ENCODE data around the gene SELENOW. TPM values are rescaled to one million over a fixed set of nuclear protein-coding genes. Genes with fewer than 3 reads are reported as not detected.

SELENOW gene
- polyA plus RNA-seq, 1 of the 3 experiments (the other 2 are of a cell fraction): 335 TPM

DNA sequence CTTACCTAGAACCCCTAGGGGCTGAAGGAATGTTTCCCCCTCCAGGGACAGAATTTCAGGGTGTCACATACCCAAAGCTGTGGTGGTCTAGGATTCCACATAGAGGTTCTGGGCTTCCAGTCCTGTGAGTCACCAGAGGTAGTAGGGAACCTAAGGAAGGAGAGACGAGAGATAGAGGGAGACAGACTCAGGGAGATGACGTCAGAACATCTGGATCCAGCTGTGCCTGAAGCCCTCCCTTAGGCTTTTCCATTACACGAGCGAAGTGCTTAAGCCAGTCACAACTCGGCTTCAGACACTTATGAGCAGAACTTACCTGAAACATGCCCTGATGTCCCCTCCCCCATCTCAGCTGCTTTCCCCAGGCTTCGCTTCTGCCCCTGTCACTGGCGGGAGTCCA, 11.8 kb upstream of the SELENOW start:
- Histone ChIP-seq H3K4me1 (ENCODE audit: control insufficient read depth in 1 of 2, insufficient read depth in 2 of 2, low read depth in 1 of 2, low read length in 1 of 2) (no peaks in the 10 kb centered on the region; a peak in 1 of 4 replicates), H3K9ac (no peak overlapping the region), H3K27me3 (ENCODE audit: insufficient read depth) (no peaks in the 10 kb centered on the region), H4K20me1 (ENCODE audit: insufficient read depth) (no peaks in the 10 kb centered on the region), H2AFZ (ENCODE audit: low read depth) (no peak overlapping the region), H3K4me3 (ENCODE audit: low read depth in 2 of 2, low read length in 1 of 2) (no peak overlapping the region), H3K4me2 (no peak overlapping the region), H3K36me3 (replicated peaks in 1 of 2; ENCODE audit: control insufficient read depth in 1 of 2, insufficient read depth in 2 of 2, low read length in 1 of 2) (no peaks in the 10 kb centered on the region), H3K9me2 (no peaks in the 10 kb centered on the region), H3K27ac (ENCODE audit: low read depth in 2 of 2, low read length in 1 of 2) (no peak overlapping the region), H3F3A (replicated peaks; ENCODE audit: insufficient read depth) (peaks cover 4% of the 10 kb centered on the region), H3K9me3 (no peaks in the 10 kb centered on the region), H3K79me2 (ENCODE audit: insufficient read depth) (no peaks in the 10 kb centered on the region)
- DNase-seq: no peak
- WGBS (ENCODE audit: low lambda C conversion rate): 48% methylated on average over 7 of the region's 7 CpGs
- ChIA-PET POLR2A (no interaction called here), CTCF (interaction anchor here (0.7 to 7.1 kb wide), 7 partner anchors 11 to 99 kb away, joined by 3 to 89 read pairs (median 4); partner anchors contain the start of genes EHD2 and SELENOW)
- TF ChIP-seq EZH2phosphoT487 (IDR thresholded peaks at IDR 0.05; ENCODE audit: borderline replicate concordance, low read depth) (no peak), TEAD4 (IDR thresholded peaks at IDR 0.05; ENCODE audit: borderline replicate concordance, insufficient read depth) (no peak), FOXM1 (IDR thresholded peaks at IDR 0.05; ENCODE audit: low read depth) (no peak), JUND (IDR thresholded peaks at IDR 0.05) (no peak)
- TF ChIP-seq, protein P1, sequence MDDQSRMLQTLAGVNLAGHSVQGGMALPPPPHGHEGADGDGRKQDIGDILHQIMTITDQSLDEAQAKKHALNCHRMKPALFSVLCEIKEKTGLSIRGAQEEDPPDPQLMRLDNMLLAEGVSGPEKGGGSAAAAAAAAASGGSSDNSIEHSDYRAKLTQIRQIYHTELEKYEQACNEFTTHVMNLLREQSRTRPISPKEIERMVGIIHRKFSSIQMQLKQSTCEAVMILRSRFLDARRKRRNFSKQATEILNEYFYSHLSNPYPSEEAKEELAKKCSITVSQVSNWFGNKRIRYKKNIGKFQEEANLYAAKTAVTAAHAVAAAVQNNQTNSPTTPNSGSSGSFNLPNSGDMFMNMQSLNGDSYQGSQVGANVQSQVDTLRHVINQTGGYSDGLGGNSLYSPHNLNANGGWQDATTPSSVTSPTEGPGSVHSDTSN (IDR thresholded peaks at IDR 0.05): no peak

DNA sequence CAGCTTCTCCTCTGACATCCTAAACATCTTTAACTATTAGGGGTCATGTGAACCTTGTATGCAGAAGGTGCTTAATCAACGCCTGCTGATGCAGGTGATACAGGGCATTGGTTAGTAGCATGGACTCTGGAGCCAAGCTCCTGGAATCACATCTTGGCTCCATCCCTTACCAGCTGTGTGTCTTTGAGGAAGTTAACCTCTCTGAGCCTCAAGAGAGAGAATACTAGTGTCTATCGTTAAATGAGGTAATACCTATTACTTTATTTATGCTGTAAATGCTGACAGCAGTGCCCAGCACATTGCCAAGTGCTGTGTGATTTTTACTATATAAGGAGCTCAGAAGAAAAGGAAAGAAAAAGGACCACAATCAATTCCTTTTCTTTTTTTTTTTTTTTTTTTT, 11.2 kb upstream of the SELENOW start:
- Histone ChIP-seq H4K20me1 (ENCODE audit: insufficient read depth) (no peaks in the 10 kb centered on the region), H3K27me3 (ENCODE audit: insufficient read depth) (no peaks in the 10 kb centered on the region), H3K79me2 (ENCODE audit: insufficient read depth) (no peaks in the 10 kb centered on the region), H3K9me3 (no peaks in the 10 kb centered on the region), H3F3A (replicated peaks; ENCODE audit: insufficient read depth) (peaks cover 4% of the 10 kb centered on the region), H3K4me2 (no peak overlapping the region), H3K36me3 (replicated peaks in 1 of 2; ENCODE audit: control insufficient read depth in 1 of 2, insufficient read depth in 2 of 2, low read length in 1 of 2) (no peaks in the 10 kb centered on the region), H3K9me2 (no peaks in the 10 kb centered on the region), H2AFZ (ENCODE audit: low read depth) (no peak overlapping the region), H3K4me1 (ENCODE audit: control insufficient read depth in 1 of 2, insufficient read depth in 2 of 2, low read depth in 1 of 2, low read length in 1 of 2) (no peaks in the 10 kb centered on the region; a peak in 1 of 4 replicates), H3K27ac (ENCODE audit: low read depth in 2 of 2, low read length in 1 of 2) (no peak overlapping the region), H3K4me3 (ENCODE audit: low read depth in 2 of 2, low read length in 1 of 2) (no peak overlapping the region), H3K9ac (no peak overlapping the region)
- TF ChIP-seq, protein P2, sequence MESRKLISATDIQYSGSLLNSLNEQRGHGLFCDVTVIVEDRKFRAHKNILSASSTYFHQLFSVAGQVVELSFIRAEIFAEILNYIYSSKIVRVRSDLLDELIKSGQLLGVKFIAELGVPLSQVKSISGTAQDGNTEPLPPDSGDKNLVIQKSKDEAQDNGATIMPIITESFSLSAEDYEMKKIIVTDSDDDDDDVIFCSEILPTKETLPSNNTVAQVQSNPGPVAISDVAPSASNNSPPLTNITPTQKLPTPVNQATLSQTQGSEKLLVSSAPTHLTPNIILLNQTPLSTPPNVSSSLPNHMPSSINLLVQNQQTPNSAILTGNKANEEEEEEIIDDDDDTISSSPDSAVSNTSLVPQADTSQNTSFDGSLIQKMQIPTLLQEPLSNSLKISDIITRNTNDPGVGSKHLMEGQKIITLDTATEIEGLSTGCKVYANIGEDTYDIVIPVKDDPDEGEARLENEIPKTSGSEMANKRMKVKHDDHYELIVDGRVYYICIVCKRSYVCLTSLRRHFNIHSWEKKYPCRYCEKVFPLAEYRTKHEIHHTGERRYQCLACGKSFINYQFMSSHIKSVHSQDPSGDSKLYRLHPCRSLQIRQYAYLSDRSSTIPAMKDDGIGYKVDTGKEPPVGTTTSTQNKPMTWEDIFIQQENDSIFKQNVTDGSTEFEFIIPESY (IDR thresholded peaks at IDR 0.05; ENCODE audit: borderline replicate concordance, low read depth): no peak
- TF ChIP-seq RAD21 (IDR thresholded peaks at IDR 0.05; ENCODE audit: low read length): no peak
- CTCF ChIA-PET: interaction anchor here (1.2 to 7.1 kb wide), 4 partner anchors 10 to 99 kb away, joined by 3 to 89 read pairs (median 4); partner anchors contain the start of genes EHD2 and SELENOW
- POLR2A ChIA-PET: no interaction called here
- 47% methylated on average over 2 of the region's 2 CpGs for WGBS (ENCODE audit: low lambda C conversion rate)
- no peak for DNase-seq

DNA sequence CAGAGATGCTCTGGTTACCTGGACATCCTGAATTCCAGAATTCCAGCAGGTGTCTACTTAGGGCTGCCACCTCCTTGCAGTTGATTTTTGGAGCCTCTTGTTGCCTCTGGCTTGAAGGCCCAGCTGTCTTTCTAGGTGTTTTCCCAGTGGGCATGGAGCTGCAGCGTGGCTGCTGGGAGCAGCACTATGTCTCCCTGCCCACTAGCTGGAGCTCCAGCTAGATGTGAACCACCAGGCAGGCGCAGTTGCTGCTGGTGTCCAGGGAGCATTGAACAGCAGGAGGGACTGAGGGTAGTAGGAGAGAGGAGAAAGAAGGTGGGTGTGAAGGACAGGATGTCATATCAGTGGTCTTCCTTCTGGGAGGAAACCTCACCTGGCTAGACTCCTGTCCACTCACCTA, 9.9 kb upstream of the SELENOW start:
- H3K27me3 ChIP-seq (ENCODE audit: insufficient read depth): no peaks in the 10 kb centered on the region
- 41% methylated on average over 2 of the region's 2 CpGs for WGBS (ENCODE audit: low lambda C conversion rate)
- TF ChIP-seq, protein P3, sequence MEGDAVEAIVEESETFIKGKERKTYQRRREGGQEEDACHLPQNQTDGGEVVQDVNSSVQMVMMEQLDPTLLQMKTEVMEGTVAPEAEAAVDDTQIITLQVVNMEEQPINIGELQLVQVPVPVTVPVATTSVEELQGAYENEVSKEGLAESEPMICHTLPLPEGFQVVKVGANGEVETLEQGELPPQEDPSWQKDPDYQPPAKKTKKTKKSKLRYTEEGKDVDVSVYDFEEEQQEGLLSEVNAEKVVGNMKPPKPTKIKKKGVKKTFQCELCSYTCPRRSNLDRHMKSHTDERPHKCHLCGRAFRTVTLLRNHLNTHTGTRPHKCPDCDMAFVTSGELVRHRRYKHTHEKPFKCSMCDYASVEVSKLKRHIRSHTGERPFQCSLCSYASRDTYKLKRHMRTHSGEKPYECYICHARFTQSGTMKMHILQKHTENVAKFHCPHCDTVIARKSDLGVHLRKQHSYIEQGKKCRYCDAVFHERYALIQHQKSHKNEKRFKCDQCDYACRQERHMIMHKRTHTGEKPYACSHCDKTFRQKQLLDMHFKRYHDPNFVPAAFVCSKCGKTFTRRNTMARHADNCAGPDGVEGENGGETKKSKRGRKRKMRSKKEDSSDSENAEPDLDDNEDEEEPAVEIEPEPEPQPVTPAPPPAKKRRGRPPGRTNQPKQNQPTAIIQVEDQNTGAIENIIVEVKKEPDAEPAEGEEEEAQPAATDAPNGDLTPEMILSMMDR (IDR thresholded peaks at IDR 0.05): no peak
- TF ChIP-seq NFIC (IDR thresholded peaks at IDR 0.05; ENCODE audit: borderline replicate concordance) (no peak), SIN3A (IDR thresholded peaks at IDR 0.05; ENCODE audit: borderline replicate concordance, low read depth, low read length) (no peak)
- TF ChIP-seq, protein P1 (IDR thresholded peaks at IDR 0.05): no peak
- TF ChIP-seq, protein P4, sequence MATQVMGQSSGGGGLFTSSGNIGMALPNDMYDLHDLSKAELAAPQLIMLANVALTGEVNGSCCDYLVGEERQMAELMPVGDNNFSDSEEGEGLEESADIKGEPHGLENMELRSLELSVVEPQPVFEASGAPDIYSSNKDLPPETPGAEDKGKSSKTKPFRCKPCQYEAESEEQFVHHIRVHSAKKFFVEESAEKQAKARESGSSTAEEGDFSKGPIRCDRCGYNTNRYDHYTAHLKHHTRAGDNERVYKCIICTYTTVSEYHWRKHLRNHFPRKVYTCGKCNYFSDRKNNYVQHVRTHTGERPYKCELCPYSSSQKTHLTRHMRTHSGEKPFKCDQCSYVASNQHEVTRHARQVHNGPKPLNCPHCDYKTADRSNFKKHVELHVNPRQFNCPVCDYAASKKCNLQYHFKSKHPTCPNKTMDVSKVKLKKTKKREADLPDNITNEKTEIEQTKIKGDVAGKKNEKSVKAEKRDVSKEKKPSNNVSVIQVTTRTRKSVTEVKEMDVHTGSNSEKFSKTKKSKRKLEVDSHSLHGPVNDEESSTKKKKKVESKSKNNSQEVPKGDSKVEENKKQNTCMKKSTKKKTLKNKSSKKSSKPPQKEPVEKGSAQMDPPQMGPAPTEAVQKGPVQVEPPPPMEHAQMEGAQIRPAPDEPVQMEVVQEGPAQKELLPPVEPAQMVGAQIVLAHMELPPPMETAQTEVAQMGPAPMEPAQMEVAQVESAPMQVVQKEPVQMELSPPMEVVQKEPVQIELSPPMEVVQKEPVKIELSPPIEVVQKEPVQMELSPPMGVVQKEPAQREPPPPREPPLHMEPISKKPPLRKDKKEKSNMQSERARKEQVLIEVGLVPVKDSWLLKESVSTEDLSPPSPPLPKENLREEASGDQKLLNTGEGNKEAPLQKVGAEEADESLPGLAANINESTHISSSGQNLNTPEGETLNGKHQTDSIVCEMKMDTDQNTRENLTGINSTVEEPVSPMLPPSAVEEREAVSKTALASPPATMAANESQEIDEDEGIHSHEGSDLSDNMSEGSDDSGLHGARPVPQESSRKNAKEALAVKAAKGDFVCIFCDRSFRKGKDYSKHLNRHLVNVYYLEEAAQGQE (IDR thresholded peaks at IDR 0.05; ENCODE audit: low read depth, low read length): no peak

More for the DNA sequence above, 9.9 kb upstream of the SELENOW start:
- DNase-seq: no peak
- H3K9me2 ChIP-seq: no peaks in the 10 kb centered on the region
- H3F3A ChIP-seq (replicated peaks; ENCODE audit: insufficient read depth): no peaks in the 10 kb centered on the region
- H3K4me3 ChIP-seq (ENCODE audit: low read depth in 2 of 2, low read length in 1 of 2): no peak overlapping the region
- H3K27ac ChIP-seq (ENCODE audit: low read depth in 2 of 2, low read length in 1 of 2): no peak overlapping the region
- H3K79me2 ChIP-seq (ENCODE audit: insufficient read depth): no peaks in the 10 kb centered on the region
- H3K9ac ChIP-seq: no peak overlapping the region
- no peaks in the 10 kb centered on the region for H3K9me3 ChIP-seq
- H3K36me3 ChIP-seq (replicated peaks in 1 of 2; ENCODE audit: control insufficient read depth in 1 of 2, insufficient read depth in 2 of 2, low read length in 1 of 2): no peaks in the 10 kb centered on the region
- H3K4me2 ChIP-seq: no peak overlapping the region
- CTCF ChIA-PET: interaction anchor here (0.8 to 7.1 kb wide), 4 partner anchors 9 to 98 kb away, joined by 3 to 89 read pairs (median 4); partner anchors contain the start of gene SELENOW
- H3K4me1 ChIP-seq (ENCODE audit: control insufficient read depth in 1 of 2, insufficient read depth in 2 of 2, low read depth in 1 of 2, low read length in 1 of 2): no peaks in the 10 kb centered on the region; a peak in 1 of 4 replicates
- no peaks in the 10 kb centered on the region for H4K20me1 ChIP-seq (ENCODE audit: insufficient read depth)
- H2AFZ ChIP-seq (ENCODE audit: low read depth): no peak overlapping the region
- POLR2A ChIA-PET: no interaction called here
